Fibroblast of lung (primary cell): ENCODE data around the gene CENPN. TPM values are rescaled to one million over a fixed set of nuclear protein-coding genes. Genes with fewer than 3 reads are reported as not detected.

Experiments used
- DNase-seq, 2 donors: peaks; one replicate each; pipeline versions ENCODE4 v3.0.0 to v3.0.0-alpha.2; 2010; ENCODE audit warnings: low read depth in 2 of 2
- H2AFZ ChIP-seq: 2 replicates; pipeline ENCODE4 v1.5.1; 2012; ENCODE audit warnings: low read length, control low read depth, inconsistent platforms
- H3K27ac ChIP-seq: 2 replicates; pipeline ENCODE4 v1.5.1; 2011; ENCODE audit warnings: low read length, control low read depth; ENCODE audit not compliant: insufficient read depth
- H3K27me3 ChIP-seq: 2 replicates; pipeline ENCODE4 v1.5.1; 2011; ENCODE audit warnings: mild to moderate bottlenecking, low read length; ENCODE audit not compliant: control insufficient read depth, insufficient read depth
- H3K36me3 ChIP-seq: 2 replicates; pipeline ENCODE4 v1.5.1; 2011; ENCODE audit warnings: low read length; ENCODE audit not compliant: control insufficient read depth, insufficient read depth
- H3K4me1 ChIP-seq: 2 replicates; pipeline ENCODE4 v1.5.1; 2011; ENCODE audit warnings: low read length; ENCODE audit not compliant: control insufficient read depth, insufficient read depth; ENCODE audit errors: extremely low read depth
- H3K4me2 ChIP-seq: 2 replicates; pipeline ENCODE4 v1.5.1; 2011; ENCODE audit warnings: low read length, control low read depth; ENCODE audit not compliant: insufficient read depth; ENCODE audit errors: extremely low read depth
- H3K4me3 ChIP-seq, 4 experiments: fragments of 200-600 bp in 1 of 4; sonication (generic) in 1 of 4; replicated peaks in 1 of 4; 2 replicates each; pipeline ENCODE4 v1.5.1; 2011 to 2016; ENCODE audit warnings: low read length in 4 of 4, low read depth in 3 of 4, mild to moderate bottlenecking in 3 of 4, control low read depth in 2 of 4, inconsistent platforms in 1 of 4, mixed read lengths in 1 of 4; ENCODE audit not compliant: insufficient read depth in 1 of 4; ENCODE audit errors: control extremely low read depth in 1 of 4
- H3K79me2 ChIP-seq: 2 replicates; pipeline ENCODE4 v1.5.1; 2012; ENCODE audit warnings: mild to moderate bottlenecking, low read length, inconsistent platforms; ENCODE audit not compliant: control insufficient read depth, insufficient read depth
- H3K9ac ChIP-seq: 2 replicates; pipeline ENCODE4 v1.5.1; 2011; ENCODE audit warnings: mild to moderate bottlenecking, low read length, control low read depth; ENCODE audit not compliant: insufficient read depth
- H3K9me3 ChIP-seq: 2 replicates; pipeline ENCODE4 v1.5.1; 2012; ENCODE audit warnings: low read depth, low read length; ENCODE audit not compliant: control insufficient read depth, insufficient read depth
- H4K20me1 ChIP-seq: 2 replicates; pipeline ENCODE4 v1.5.1; 2011; ENCODE audit warnings: low read length; ENCODE audit not compliant: control insufficient read depth, insufficient read depth; ENCODE audit errors: extremely low read depth
- EZH2 ChIP-seq: IDR thresholded peaks from 2 replicates; pipeline ENCODE4 v1.5.1; 2012; ENCODE audit warnings: low read length, control low read depth, mild to moderate bottlenecking; ENCODE audit errors: missing control alignments
- polyA plus RNA-seq, 2 donors: library from polyadenylated mRNA; depleted of rRNA in 1 of 2; stranded (reverse) in 1 of 2; unstranded in 1 of 2; fragments of >200 nt; gene quantifications; 2 replicates each; pipeline ENCODE4 v1.2.1, GENCODE V29; 2011 to 2012; ENCODE audit warnings: missing spikeins in 1 of 2
- total RNA-seq: library from RNA; depleted of rRNA; stranded (reverse); fragments of >200 nt; gene quantifications from 2 replicates; pipeline ENCODE4 v1.2.1, GENCODE V29; 2014
- TF ChIP-seq, protein P1 (sequence below), 2 donors: IDR thresholded peaks in 1 of 2; conservative IDR thresholded peaks in 1 of 2; 1 replicate in 1 of 2; 2 replicates in 1 of 2; pipeline ENCODE4 v1.5.1; 2011 to 2012; ENCODE audit warnings: low read length in 2 of 2, control low read depth in 1 of 2, inconsistent platforms in 1 of 2, low read depth in 1 of 2, mild to moderate bottlenecking in 1 of 2

The CENPN gene
- total and polyA plus RNA-seq, 2 donors (not counting 1 experiment from before 2014, with no cell fraction given): 19.5 to 33.8 TPM

GRCh38 chr16:80964351-80964750 is 42.7 kb upstream of the CENPN start:
- Histone ChIP-seq H3K27ac (no peak overlapping the region), H3K79me2 (no peaks in the 10 kb centered on the region), H3K4me1 (no peaks in the 10 kb centered on the region), H4K20me1 (no peaks in the 10 kb centered on the region), H3K4me3 (no peak overlapping the region), H3K4me2 (no peak overlapping the region), H2AFZ (no peak overlapping the region), H3K9ac (no peak overlapping the region), H3K27me3 (no peaks in the 10 kb centered on the region), H3K36me3 (no peaks in the 10 kb centered on the region), H3K9me3 (no peaks in the 10 kb centered on the region)
- no peak for DNase-seq
- no peak for TF ChIP-seq EZH2
- TF ChIP-seq, protein P1, sequence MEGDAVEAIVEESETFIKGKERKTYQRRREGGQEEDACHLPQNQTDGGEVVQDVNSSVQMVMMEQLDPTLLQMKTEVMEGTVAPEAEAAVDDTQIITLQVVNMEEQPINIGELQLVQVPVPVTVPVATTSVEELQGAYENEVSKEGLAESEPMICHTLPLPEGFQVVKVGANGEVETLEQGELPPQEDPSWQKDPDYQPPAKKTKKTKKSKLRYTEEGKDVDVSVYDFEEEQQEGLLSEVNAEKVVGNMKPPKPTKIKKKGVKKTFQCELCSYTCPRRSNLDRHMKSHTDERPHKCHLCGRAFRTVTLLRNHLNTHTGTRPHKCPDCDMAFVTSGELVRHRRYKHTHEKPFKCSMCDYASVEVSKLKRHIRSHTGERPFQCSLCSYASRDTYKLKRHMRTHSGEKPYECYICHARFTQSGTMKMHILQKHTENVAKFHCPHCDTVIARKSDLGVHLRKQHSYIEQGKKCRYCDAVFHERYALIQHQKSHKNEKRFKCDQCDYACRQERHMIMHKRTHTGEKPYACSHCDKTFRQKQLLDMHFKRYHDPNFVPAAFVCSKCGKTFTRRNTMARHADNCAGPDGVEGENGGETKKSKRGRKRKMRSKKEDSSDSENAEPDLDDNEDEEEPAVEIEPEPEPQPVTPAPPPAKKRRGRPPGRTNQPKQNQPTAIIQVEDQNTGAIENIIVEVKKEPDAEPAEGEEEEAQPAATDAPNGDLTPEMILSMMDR (conservative IDR thresholded peaks at IDR 0.05 in 1 of 2, IDR thresholded peaks at IDR 0.05 in 1 of 2; ENCODE audit: low read depth in 1 of 2, low read length in 2 of 2): no peak

DNA sequence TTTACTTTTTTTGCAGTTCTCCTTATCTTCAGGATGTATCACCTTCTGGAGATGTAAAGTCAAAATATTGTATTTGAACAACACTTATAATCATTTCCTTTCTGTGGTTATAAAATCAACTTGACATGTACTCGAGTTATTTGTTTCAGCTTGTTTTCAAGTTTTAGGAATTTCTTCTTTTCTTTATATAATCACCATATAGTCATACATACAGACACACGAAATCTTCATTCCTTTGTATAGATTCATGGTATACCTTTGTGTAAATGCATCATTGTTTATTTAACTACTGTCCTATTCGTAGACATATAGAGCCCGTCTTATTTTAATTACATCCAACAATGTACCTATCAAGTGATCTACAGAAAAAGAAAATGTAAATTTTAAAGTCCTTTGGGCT is 40.4 kb upstream of the CENPN start:
- H3K36me3 ChIP-seq: no peaks in the 10 kb centered on the region
- no peak overlapping the region for H3K4me2 ChIP-seq
- H3K9me3 ChIP-seq: no peaks in the 10 kb centered on the region
- H3K4me3 ChIP-seq: no peak overlapping the region
- H3K27me3 ChIP-seq: no peaks in the 10 kb centered on the region
- H4K20me1 ChIP-seq: no peaks in the 10 kb centered on the region
- no peaks in the 10 kb centered on the region for H3K79me2 ChIP-seq
- H3K9ac ChIP-seq: no peak overlapping the region
- H2AFZ ChIP-seq: no peak overlapping the region
- H3K27ac ChIP-seq: no peak overlapping the region
- TF ChIP-seq, protein P1 (conservative IDR thresholded peaks at IDR 0.05 in 1 of 2, IDR thresholded peaks at IDR 0.05 in 1 of 2; ENCODE audit: low read depth in 1 of 2, low read length in 2 of 2): no peak
- TF ChIP-seq EZH2: no peak
- DNase-seq: no peak
- H3K4me1 ChIP-seq: no peaks in the 10 kb centered on the region

DNA sequence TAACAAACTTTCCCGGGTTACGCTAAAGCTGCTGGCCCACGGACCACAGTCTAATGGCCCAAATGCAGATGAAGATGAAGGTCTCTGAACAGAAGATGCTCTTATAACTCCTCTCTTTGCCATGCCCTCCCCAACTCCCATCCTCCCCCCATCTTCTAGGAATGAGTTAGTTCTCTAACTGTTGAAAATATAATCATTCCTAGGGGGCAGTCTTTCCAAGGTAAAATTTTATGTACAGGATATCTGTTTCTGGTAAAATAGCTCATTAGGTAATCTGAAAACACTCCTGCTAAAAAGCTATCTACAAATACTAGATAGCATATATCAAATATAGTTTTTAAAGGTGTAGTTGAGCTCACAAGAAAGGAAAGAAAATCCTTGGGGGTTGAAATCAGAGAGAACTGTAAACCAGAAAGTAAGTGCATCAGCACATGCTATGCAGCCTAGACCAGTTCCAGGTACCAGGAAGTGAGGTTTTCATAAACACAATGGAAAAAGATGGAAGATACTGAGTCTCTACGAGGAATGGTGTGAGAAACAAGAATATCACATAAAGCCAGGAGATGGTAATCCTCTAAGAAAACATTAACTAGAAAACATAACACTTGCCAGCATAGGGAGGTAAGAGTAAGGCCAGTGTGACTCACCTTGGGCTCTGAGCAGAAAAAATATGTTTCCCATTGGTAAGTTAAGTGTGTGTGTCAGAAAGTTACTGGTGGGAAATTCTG is 38.5 kb upstream of the CENPN start:
- peak in 1 of 2 donors; percentile 73 for DNase-seq

More for the DNA sequence above, 38.5 kb upstream of the CENPN start:
- H3K9me3 ChIP-seq: no peaks in the 10 kb centered on the region
- H3K4me3 ChIP-seq: no peak overlapping the region
- no peaks in the 10 kb centered on the region for H3K27me3 ChIP-seq
- H3K79me2 ChIP-seq: no peaks in the 10 kb centered on the region
- no peak overlapping the region for H2AFZ ChIP-seq
- no peak overlapping the region for H3K27ac ChIP-seq
- no peaks in the 10 kb centered on the region for H3K36me3 ChIP-seq
- no peak overlapping the region for H3K4me2 ChIP-seq
- TF ChIP-seq, protein P1 (conservative IDR thresholded peaks at IDR 0.05 in 1 of 2, IDR thresholded peaks at IDR 0.05 in 1 of 2; ENCODE audit: low read depth in 1 of 2, low read length in 2 of 2): no peak
- no peak for TF ChIP-seq EZH2
- no peaks in the 10 kb centered on the region for H4K20me1 ChIP-seq
- H3K9ac ChIP-seq: no peak overlapping the region
- no peaks in the 10 kb centered on the region for H3K4me1 ChIP-seq
